Thyroid gland (tissue), 4 donors: Measurements from ENCODE around the gene CNFN.

Source experiments
- POLR2A ChIP-seq, 2 donors: fragments of 450-650 bp; IDR thresholded peaks; one replicate each; pipeline ENCODE4 v1.6.1; 2017; ENCODE audit warnings: antibody characterized with exemption in 2 of 2, mild to moderate bottlenecking in 2 of 2, moderate library complexity in 1 of 2
- TF ChIP-seq, protein P1 (sequence below), 6 experiments: fragments of 200-600 bp in 3 of 6; fragments of 450-650 bp in 3 of 6; sonication (generic) in 3 of 6; IDR thresholded peaks; one replicate each; pipeline ENCODE4 v1.5.1; 2016 to 2019; ENCODE audit warnings: antibody characterized with exemption in 6 of 6, mild to moderate bottlenecking in 2 of 6, inconsistent platforms in 1 of 6, moderate library complexity in 1 of 6

DNA sequence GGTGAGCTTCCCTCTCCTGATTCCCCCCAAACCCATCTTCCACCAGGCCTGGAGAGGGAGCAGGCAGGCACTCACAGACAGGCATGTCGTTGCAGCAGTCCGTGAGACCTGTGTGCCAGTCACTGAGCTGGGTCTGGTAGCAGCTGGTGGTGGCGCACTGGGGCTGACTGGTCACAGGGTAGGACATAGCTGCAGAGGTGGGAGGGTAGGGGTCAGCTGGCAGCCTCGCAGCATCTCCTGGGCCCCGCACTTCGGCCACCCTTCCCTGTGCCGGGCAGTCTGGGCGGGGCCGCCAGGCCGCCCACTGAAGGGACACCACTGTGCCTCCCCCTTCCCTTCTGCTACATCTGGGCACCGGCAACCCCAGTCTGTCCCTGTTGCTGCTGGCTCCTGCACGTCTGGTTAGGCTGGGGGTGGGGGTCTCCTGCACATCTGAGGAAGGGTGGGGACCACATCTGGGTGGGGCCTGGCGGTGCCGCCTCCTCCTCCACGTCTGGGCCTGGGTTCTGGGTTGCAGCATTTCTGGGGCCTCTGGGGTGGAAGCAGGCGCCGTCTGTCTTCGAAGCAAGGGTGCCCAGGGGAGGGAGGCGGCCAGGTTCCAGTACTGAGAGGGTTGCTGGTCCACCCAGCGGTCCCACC is 1.1 kb downstream of the CNFN start:
- TF ChIP-seq, protein P1, sequence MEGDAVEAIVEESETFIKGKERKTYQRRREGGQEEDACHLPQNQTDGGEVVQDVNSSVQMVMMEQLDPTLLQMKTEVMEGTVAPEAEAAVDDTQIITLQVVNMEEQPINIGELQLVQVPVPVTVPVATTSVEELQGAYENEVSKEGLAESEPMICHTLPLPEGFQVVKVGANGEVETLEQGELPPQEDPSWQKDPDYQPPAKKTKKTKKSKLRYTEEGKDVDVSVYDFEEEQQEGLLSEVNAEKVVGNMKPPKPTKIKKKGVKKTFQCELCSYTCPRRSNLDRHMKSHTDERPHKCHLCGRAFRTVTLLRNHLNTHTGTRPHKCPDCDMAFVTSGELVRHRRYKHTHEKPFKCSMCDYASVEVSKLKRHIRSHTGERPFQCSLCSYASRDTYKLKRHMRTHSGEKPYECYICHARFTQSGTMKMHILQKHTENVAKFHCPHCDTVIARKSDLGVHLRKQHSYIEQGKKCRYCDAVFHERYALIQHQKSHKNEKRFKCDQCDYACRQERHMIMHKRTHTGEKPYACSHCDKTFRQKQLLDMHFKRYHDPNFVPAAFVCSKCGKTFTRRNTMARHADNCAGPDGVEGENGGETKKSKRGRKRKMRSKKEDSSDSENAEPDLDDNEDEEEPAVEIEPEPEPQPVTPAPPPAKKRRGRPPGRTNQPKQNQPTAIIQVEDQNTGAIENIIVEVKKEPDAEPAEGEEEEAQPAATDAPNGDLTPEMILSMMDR (IDR thresholded peaks at IDR 0.05): no peak
- TF ChIP-seq POLR2A (IDR thresholded peaks at IDR 0.05): no peak
